GM12891 (cell line): Measurements from ENCODE around the gene STXBP6.

Experiments
- POLR2A ChIP-seq: IDR thresholded peaks from 2 replicates; pipeline ENCODE4 v1.6.1; 2011; ENCODE audit warnings: low read depth, low read length, control low read depth
- POLR2AphosphoS5 ChIP-seq: IDR thresholded peaks from 2 replicates; pipeline ENCODE4 v1.6.1; 2011; ENCODE audit warnings: low read depth, low read length, control low read depth
- POU2F2 ChIP-seq: IDR thresholded peaks from 2 replicates; pipeline ENCODE4 v1.6.1; 2011; ENCODE audit warnings: low read depth, mild to moderate bottlenecking, control low read depth, low read length, moderate library complexity
- TAF1 ChIP-seq: IDR thresholded peaks from 2 replicates; pipeline ENCODE4 v1.6.1; 2011; ENCODE audit warnings: low read depth, low read length, control low read depth

- TF ChIP-seq POLR2AphosphoS5 (no peak), POLR2A (no peak), POU2F2 (no peak), TAF1 (no peak)
Observed at GRCh38 chr14:24971255-24971654, 78.7 kb downstream of the STXBP6 start.
